Osteocyte (in vitro differentiated cells): ENCODE measurements around the gene ALK. TPM values are rescaled to one million over a fixed set of nuclear protein-coding genes. Genes with fewer than 3 reads are reported as not detected.

Source experiments
- DNase-seq: peaks from one replicate; pipeline ENCODE4 v3.0.0; 2021; ENCODE audit warnings: mixed read lengths; ENCODE audit not compliant: unreplicated experiment; ENCODE audit errors: extremely low spot score
- H3K27ac Mint-ChIP-seq: one replicate; pipeline ENCODE4 v1.8.0; 2021; ENCODE audit warnings: mild to moderate bottlenecking, mixed read lengths; ENCODE audit not compliant: unreplicated experiment
- H3K27me3 Mint-ChIP-seq: one replicate; pipeline ENCODE4 v1.8.0; 2021; ENCODE audit warnings: mixed read lengths; ENCODE audit not compliant: unreplicated experiment
- H3K36me3 Mint-ChIP-seq: one replicate; pipeline ENCODE4 v1.8.0; 2021; ENCODE audit warnings: mixed read lengths; ENCODE audit not compliant: unreplicated experiment
- H3K4me1 Mint-ChIP-seq: one replicate; pipeline ENCODE4 v1.8.0; 2021; ENCODE audit warnings: mixed read lengths; ENCODE audit not compliant: unreplicated experiment
- H3K4me3 Mint-ChIP-seq: one replicate; pipeline ENCODE4 v1.8.0; 2021; ENCODE audit warnings: mild to moderate bottlenecking, moderate library complexity, mixed read lengths; ENCODE audit not compliant: unreplicated experiment
- H3K9me3 Mint-ChIP-seq: one replicate; pipeline ENCODE4 v1.8.0; 2021; ENCODE audit warnings: mixed read lengths; ENCODE audit not compliant: unreplicated experiment
- CTCF ChIP-seq: fragments of 200-600 bp; sonication (generic); IDR thresholded peaks from 2 replicates; pipeline ENCODE4 v1.5.0; 2021; ENCODE audit warnings: antibody characterized with exemption, mild to moderate bottlenecking, moderate library complexity
- total RNA-seq: library from RNA; stranded (reverse); gene quantifications from 2 replicates; pipeline ENCODE4 v1.2.1, GENCODE V29; 2021

Gene ALK
- total RNA-seq, 1 donor from 2014 or later: not detected

GRCh38 chr2:29509878-29510277 lies 411.5 kb downstream of the ALK start:
- H3K27me3 Mint-ChIP-seq: peaks cover 6% of the 10 kb centered on the region
- DNase-seq: no peak

DNA sequence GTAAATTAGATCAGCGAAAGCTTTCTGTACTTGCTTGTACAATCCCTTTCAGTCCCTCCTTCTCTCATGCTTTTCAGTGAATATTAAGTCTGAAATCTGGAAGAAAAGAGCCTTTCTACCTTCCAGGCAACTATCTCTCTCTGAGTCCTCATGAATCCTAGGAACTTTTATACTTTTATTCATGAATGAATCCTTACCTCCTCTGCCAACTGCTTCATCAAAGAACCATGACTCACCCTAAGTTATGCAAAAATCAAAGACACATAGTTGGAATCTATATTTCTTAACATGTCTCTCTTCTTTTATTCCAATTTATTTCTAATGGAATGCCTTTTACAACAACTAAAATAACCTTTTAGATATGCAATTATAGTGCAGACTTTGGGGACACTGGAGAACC lies 412.0 kb downstream of the ALK start:
- Mint-ChIP-seq H3K4me3 (no peak overlapping the region), H3K4me1 (no peaks in the 10 kb centered on the region), H3K36me3 (no peaks in the 10 kb centered on the region), H3K27me3 (peaks cover 6% of the 10 kb centered on the region), H3K9me3 (peaks cover 1% of the 10 kb centered on the region), H3K27ac (no peak overlapping the region)
- DNase-seq: no peak
- no peak for TF ChIP-seq CTCF

More at GRCh38 chr2:29509878-29510277, 411.5 kb downstream of the ALK start:
- H3K4me1 Mint-ChIP-seq: no peaks in the 10 kb centered on the region
- no peak overlapping the region for H3K27ac Mint-ChIP-seq
- H3K36me3 Mint-ChIP-seq: no peaks in the 10 kb centered on the region
- no peak overlapping the region for H3K4me3 Mint-ChIP-seq
- no peak for TF ChIP-seq CTCF
- H3K9me3 Mint-ChIP-seq: peaks cover 5% of the 10 kb centered on the region

- Mint-ChIP-seq H3K4me1 (no peaks in the 10 kb centered on the region), H3K27me3 (peaks cover 4% of the 10 kb centered on the region), H3K27ac (no peak overlapping the region), H3K9me3 (no peaks in the 10 kb centered on the region), H3K4me3 (no peak overlapping the region), H3K36me3 (no peaks in the 10 kb centered on the region)
- DNase-seq: no peak
- TF ChIP-seq CTCF: no peak
Measured at GRCh38 chr2:29504746-29505145, 416.6 kb downstream of the ALK start.

DNA sequence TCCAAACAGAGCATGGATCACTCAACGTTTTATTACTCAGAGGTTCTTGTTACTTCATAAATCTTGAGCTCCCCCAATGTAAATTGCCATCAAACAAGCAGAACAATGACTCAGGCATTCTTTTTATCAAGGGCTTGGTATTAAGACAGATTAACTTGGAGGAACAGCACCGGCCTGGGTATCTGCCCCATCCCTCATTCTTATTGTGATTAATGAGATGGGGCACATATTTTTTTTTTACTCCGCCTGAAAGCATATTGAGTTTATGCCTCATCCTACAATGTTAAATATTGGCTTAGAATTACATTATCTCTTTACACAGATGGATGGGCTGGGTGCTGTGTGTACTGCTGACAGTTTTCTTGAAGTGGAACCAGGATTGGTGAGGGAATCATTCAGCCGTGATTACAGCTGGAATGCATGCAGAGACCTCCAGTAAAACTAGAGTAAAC lies 418.9 kb downstream of the ALK start:
- DNase-seq: no peak
- no peaks in the 10 kb centered on the region for H3K9me3 Mint-ChIP-seq
- no peak overlapping the region for H3K4me3 Mint-ChIP-seq
- TF ChIP-seq CTCF: no peak
- H3K27me3 Mint-ChIP-seq: peaks cover 4% of the 10 kb centered on the region
- H3K36me3 Mint-ChIP-seq: no peaks in the 10 kb centered on the region
- H3K27ac Mint-ChIP-seq: no peak overlapping the region
- H3K4me1 Mint-ChIP-seq: no peaks in the 10 kb centered on the region

GRCh38 chr2:29497375-29497774 lies 424.0 kb downstream of the ALK start:
- no peaks in the 10 kb centered on the region for H3K36me3 Mint-ChIP-seq
- H3K4me3 Mint-ChIP-seq: no peak overlapping the region
- peaks cover 3% of the 10 kb centered on the region for H3K27me3 Mint-ChIP-seq
- no peak for DNase-seq
- no peak for TF ChIP-seq CTCF
- H3K27ac Mint-ChIP-seq: no peak overlapping the region
- H3K4me1 Mint-ChIP-seq: no peaks in the 10 kb centered on the region
- H3K9me3 Mint-ChIP-seq: no peaks in the 10 kb centered on the region
